ENCODE measurements around the gene C4orf50. TPM values are rescaled to one million over a fixed set of nuclear protein-coding genes. Genes with fewer than 3 reads are reported as not detected.

C4orf50 gene
- total RNA-seq, 1 experiment from 2014 or later: not detected

DNA sequence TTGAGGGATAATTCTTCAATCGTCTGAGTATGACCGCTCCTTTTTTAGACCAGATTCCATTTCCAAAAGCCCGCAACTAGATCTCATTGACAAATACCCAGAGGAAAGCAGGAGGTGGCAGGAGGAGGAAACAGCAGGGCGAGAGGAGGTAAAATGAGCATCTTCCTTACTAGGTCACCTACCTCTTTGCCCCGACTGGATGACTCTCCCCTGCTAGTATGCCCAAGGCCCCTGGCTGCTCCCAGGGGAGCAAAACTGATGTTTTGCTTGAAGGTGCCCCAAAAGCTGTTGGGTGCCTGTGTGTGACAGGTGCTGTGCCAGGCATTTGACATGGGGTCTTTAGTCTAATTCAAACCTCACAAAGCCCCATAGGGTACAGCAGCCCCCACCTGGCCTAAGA is 48.9 kb downstream of the C4orf50 start:
- Histone ChIP-seq H3K79me2 (ENCODE audit: low read depth) (no peaks in the 10 kb centered on the region), H3K4me2 (no peak overlapping the region), H2AFZ (no peak overlapping the region), H3K4me1 (replicated peaks; ENCODE audit: insufficient read depth) (no peaks in the 10 kb centered on the region), H3K9me3 (ENCODE audit: insufficient read depth, low read depth) (no peaks in the 10 kb centered on the region), H3K4me3 (no peak overlapping the region), H3K27ac (no peak overlapping the region), H4K20me1 (ENCODE audit: insufficient read depth) (no peaks in the 10 kb centered on the region), H3K36me3 (ENCODE audit: low read depth) (no peaks in the 10 kb centered on the region), H3K9me2 (ENCODE audit: insufficient read depth) (no peaks in the 10 kb centered on the region), H3K27me3 (ENCODE audit: insufficient read depth, low read depth) (peaks cover 70% of the 10 kb centered on the region), H3F3A (ENCODE audit: insufficient read depth, low read depth) (no peaks in the 10 kb centered on the region)
- TF ChIP-seq EZH2 (IDR thresholded peaks at IDR 0.05; ENCODE audit: low read depth): no peak
- CTCF ChIA-PET: no interaction called here
- POLR2A ChIA-PET (ENCODE audit: unreplicated experiment): no interaction called here
- intact Hi-C loops (cut with micrococcal nuclease; ENCODE audit: unreplicated experiment): no loop called here
- no peak for DNase-seq
- no TSS peak for BruUV-seq (replicated peaks)

GRCh38 chr4:5968246-5968645 is 50.0 kb downstream of the C4orf50 start:
- no peak overlapping the region for H3K4me2 ChIP-seq
- H3K9me2 ChIP-seq (ENCODE audit: insufficient read depth): no peaks in the 10 kb centered on the region
- ChIA-PET POLR2A (ENCODE audit: unreplicated experiment) (no interaction called here), CTCF (no interaction called here)
- no peak for DNase-seq
- peaks cover 78% of the 10 kb centered on the region for H3K27me3 ChIP-seq (ENCODE audit: insufficient read depth, low read depth)
- H3K4me1 ChIP-seq (replicated peaks; ENCODE audit: insufficient read depth): no peaks in the 10 kb centered on the region
- H3K36me3 ChIP-seq (ENCODE audit: low read depth): no peaks in the 10 kb centered on the region
- no peak overlapping the region for H3K4me3 ChIP-seq
- H2AFZ ChIP-seq: no peak overlapping the region
- H4K20me1 ChIP-seq (ENCODE audit: insufficient read depth): no peaks in the 10 kb centered on the region
- H3K79me2 ChIP-seq (ENCODE audit: low read depth): no peaks in the 10 kb centered on the region
- no TSS peak for BruUV-seq (replicated peaks)
- intact Hi-C loops (cut with micrococcal nuclease; ENCODE audit: unreplicated experiment): no loop called here
- no peaks in the 10 kb centered on the region for H3K9me3 ChIP-seq (ENCODE audit: insufficient read depth, low read depth)
- TF ChIP-seq EZH2 (IDR thresholded peaks at IDR 0.05; ENCODE audit: low read depth): no peak
- no peak overlapping the region for H3K27ac ChIP-seq
- H3F3A ChIP-seq (ENCODE audit: insufficient read depth, low read depth): no peaks in the 10 kb centered on the region

GRCh38 chr4:5967783-5968182 is 50.4 kb downstream of the C4orf50 start:
- Histone ChIP-seq H3K4me3 (no peak overlapping the region), H4K20me1 (ENCODE audit: insufficient read depth) (no peaks in the 10 kb centered on the region), H3K9me3 (ENCODE audit: insufficient read depth, low read depth) (no peaks in the 10 kb centered on the region), H3K79me2 (ENCODE audit: low read depth) (no peaks in the 10 kb centered on the region), H3K9me2 (ENCODE audit: insufficient read depth) (no peaks in the 10 kb centered on the region), H3K27me3 (ENCODE audit: insufficient read depth, low read depth) (peaks cover 75% of the 10 kb centered on the region), H2AFZ (no peak overlapping the region), H3F3A (ENCODE audit: insufficient read depth, low read depth) (no peaks in the 10 kb centered on the region), H3K4me1 (replicated peaks; ENCODE audit: insufficient read depth) (no peaks in the 10 kb centered on the region), H3K36me3 (ENCODE audit: low read depth) (no peaks in the 10 kb centered on the region), H3K4me2 (no peak overlapping the region), H3K27ac (no peak overlapping the region)
- ChIA-PET POLR2A (ENCODE audit: unreplicated experiment) (no interaction called here), CTCF (no interaction called here)
- no TSS peak for BruUV-seq (replicated peaks)
- intact Hi-C loops (cut with micrococcal nuclease; ENCODE audit: unreplicated experiment): no loop called here
- DNase-seq: no peak
- no peak for TF ChIP-seq EZH2 (IDR thresholded peaks at IDR 0.05; ENCODE audit: low read depth)
- no peak for TF ChIP-seq CTCF (conservative IDR thresholded peaks at IDR 0.05)

- Histone ChIP-seq H3K79me2 (ENCODE audit: low read depth) (no peaks in the 10 kb centered on the region), H3K9me2 (ENCODE audit: insufficient read depth) (no peaks in the 10 kb centered on the region), H3K27me3 (ENCODE audit: insufficient read depth, low read depth) (peaks cover 75% of the 10 kb centered on the region), H3K36me3 (ENCODE audit: low read depth) (no peaks in the 10 kb centered on the region), H4K20me1 (ENCODE audit: insufficient read depth) (no peaks in the 10 kb centered on the region), H3K4me1 (replicated peaks; ENCODE audit: insufficient read depth) (no peaks in the 10 kb centered on the region), H3K9me3 (ENCODE audit: insufficient read depth, low read depth) (no peaks in the 10 kb centered on the region), H3K4me3 (no peak overlapping the region), H2AFZ (no peak overlapping the region), H3K4me2 (no peak overlapping the region), H3K27ac (no peak overlapping the region), H3F3A (ENCODE audit: insufficient read depth, low read depth) (no peaks in the 10 kb centered on the region)
- DNase-seq: no peak
- TF ChIP-seq CTCF (conservative IDR thresholded peaks at IDR 0.05) (no peak), EZH2 (IDR thresholded peaks at IDR 0.05; ENCODE audit: low read depth) (no peak)
- ChIA-PET CTCF (no interaction called here), POLR2A (ENCODE audit: unreplicated experiment) (no interaction called here)
- no TSS peak for BruUV-seq (replicated peaks)
- intact Hi-C loops (cut with micrococcal nuclease; ENCODE audit: unreplicated experiment): no loop called here
Measured at GRCh38 chr4:5965225-5965624, 53.0 kb downstream of the C4orf50 start.

Measured in PC-9 (cell line).